ENCODE results near the gene ZC3H4. TPM values are rescaled to one million over a fixed set of nuclear protein-coding genes. Genes with fewer than 3 reads are reported as not detected.

Gene ZC3H4
- total and polyA plus RNA-seq, 10 of the 15 experiments (the other 5 are each of a cell fraction or from before 2014, with no cell fraction given): 5.1 to 86.3 (median 15.5) TPM

- ChIA-PET SMC1A (ENCODE audit: uncharacterized antibody, unreplicated experiment) (interaction anchor here (1.2 to 1.4 kb wide), 3 partner anchors 13 to 100 kb away, joined by 3 to 6 read pairs (median 4); no protein-coding TSS in a partner anchor), POLR2A (interaction anchor here (0.8 kb wide), 1 partner anchor 66 kb away, joined by 3 read pairs; no protein-coding TSS in a partner anchor), RAD21 (ENCODE audit: unreplicated experiment) (no interaction called here), CTCF (interaction anchor here (0.7 to 1.8 kb wide), 6 partner anchors 19 to 110 kb away, joined by 3 to 10 read pairs (median 4); no protein-coding TSS in a partner anchor)
- peaks cover 17% of the 10 kb centered on the region for H3K79me2 ChIP-seq (ENCODE audit: control insufficient read depth, insufficient read depth, low read length)
- no peaks in the 10 kb centered on the region for H3K9me3 ChIP-seq (replicated peaks; ENCODE audit: control insufficient read depth, insufficient read depth, low read length)
- DNase-seq (ENCODE audit: low read depth, low spot score) (no peak), FAIRE-seq (no peak), ATAC-seq (no peak)
- intact Hi-C loops (cut with micrococcal nuclease; ENCODE audit: unreplicated experiment) (no loop called here), in situ Hi-C loops (cut with MboI) (loop anchor here (5.0 kb wide), 1 partner anchor 103 kb away; no protein-coding TSS in a partner anchor)
- no peaks in the 10 kb centered on the region for H4K20me1 ChIP-seq (ENCODE audit: control insufficient read depth, insufficient read depth)
- 98% methylated on average over 13 of the region's 13 CpGs for WGBS (ENCODE audit: insufficient coverage, insufficient replicate concordance, low lambda C conversion rate, missing lambda C conversion rate)
- H3K27me3 ChIP-seq (replicated peaks in 1 of 2; ENCODE audit: control insufficient read depth in 2 of 2, insufficient read depth in 2 of 2, low read length in 1 of 2): no peaks in the 10 kb centered on the region
- peaks cover 13 to 24% of the 10 kb centered on the region in 2 experiments for H3K36me3 ChIP-seq (ENCODE audit: control insufficient read depth in 2 of 2, insufficient read depth in 2 of 2, low read length in 1 of 2)
- BruUV-seq (replicated peaks): no TSS peak
- H3K4me1 ChIP-seq (ENCODE audit: control insufficient read depth, insufficient read depth, low read length): no peaks in the 10 kb centered on the region
- no peak overlapping the region for H2AFZ ChIP-seq (ENCODE audit: control insufficient read depth, low read depth, low read length)
- no peak overlapping the region for H3K27ac ChIP-seq (ENCODE audit: control insufficient read depth, insufficient read depth)
- no peak overlapping the region for H3K4me3 ChIP-seq
- no peak overlapping the region for H3K9ac ChIP-seq (ENCODE audit: control insufficient read depth, insufficient read depth, low read length)
- H3K4me2 ChIP-seq (ENCODE audit: control insufficient read depth, insufficient read depth): no peak overlapping the region
- TF ChIP-seq KAT2A (conservative IDR thresholded peaks at IDR 0.05; ENCODE audit: control insufficient read depth, low read depth, low read length): no peak
- no peak for TF ChIP-seq PRDM15 (CRISPR knock-in tag; IDR thresholded peaks at IDR 0.05)
- TF ChIP-seq PKNOX1 (IDR thresholded peaks at IDR 0.05): no peak
- no peak for TF ChIP-seq JUND (IDR thresholded peaks at IDR 0.05; ENCODE audit: low read depth, low read length)
- TF ChIP-seq SKIL (IDR thresholded peaks at IDR 0.05; ENCODE audit: low read depth, poor library complexity, severe bottlenecking): no peak
- no peak for TF ChIP-seq NFYA (IDR thresholded peaks at IDR 0.05; ENCODE audit: borderline replicate concordance, low read depth, low read length)
- TF ChIP-seq ZNF24 (IDR thresholded peaks at IDR 0.05): no peak
- TF ChIP-seq NR2C2 (IDR thresholded peaks at IDR 0.05; ENCODE audit: borderline replicate concordance, control insufficient read depth, insufficient read length, low read depth): no peak
- TF ChIP-seq IKZF1 (conservative IDR thresholded peaks at IDR 0.05): no peak
- no peak for TF ChIP-seq JUNB (IDR thresholded peaks at IDR 0.05)
- TF ChIP-seq MYC (IDR thresholded peaks at IDR 0.05; ENCODE audit: insufficient read depth, insufficient read length, insufficient replicate concordance, low read length, severe bottlenecking): no peak
- no peak for TF ChIP-seq CREB1 (IDR thresholded peaks at IDR 0.05; ENCODE audit: low read depth)
- no peak for TF ChIP-seq RFX5 (IDR thresholded peaks at IDR 0.05; ENCODE audit: low read depth, low read length)
Observed at GRCh38 chr19:47144630-47145029, 31.1 kb upstream of the ZC3H4 start.

Measured in GM12878 (cell line).